GM21737 (cell line): ENCODE measurements around the gene CACNB3.
A peak's percentile ranks its signal among the peaks of the same experiment; 100 is the strongest.

Source experiments
- ATAC-seq: cut with Tn5 transposase; IDR thresholded peaks from one replicate; pipeline ENCODE4 v1.9.1; 2021; ENCODE audit warnings: mild to moderate bottlenecking, moderate library complexity; ENCODE audit not compliant: unreplicated experiment

Gene CACNB3

GRCh38 chr12:48817873-48818830 lies at the start of gene CACNB3:
Gene CACNB3 (plus strand): TSS chr12:48818496. CDS start chr12:48818930, 434 bp downstream.
- ATAC-seq = peak; percentile 44

- no peak for ATAC-seq
Observed at GRCh38 chr12:48768736-48769135, 49.6 kb upstream of the CACNB3 start.

- ATAC-seq = no peak
Observed at GRCh38 chr12:48770756-48771155, 47.5 kb upstream of the CACNB3 start.

GRCh38 chr12:48771588-48772112 lies 46.6 kb upstream of the CACNB3 start:
- ATAC-seq = no peak

- no peak for ATAC-seq
Observed at GRCh38 chr12:48773686-48774085, 44.6 kb upstream of the CACNB3 start.

- no peak for ATAC-seq
Observed at GRCh38 chr12:48774516-48774915, 43.8 kb upstream of the CACNB3 start.

- ATAC-seq = no peak
Observed at GRCh38 chr12:48775299-48775698, 43.0 kb upstream of the CACNB3 start.

- ATAC-seq = no peak
Observed at GRCh38 chr12:48775991-48776649, 42.2 kb upstream of the CACNB3 start.

GRCh38 chr12:48776956-48777355 lies 41.3 kb upstream of the CACNB3 start:
- no peak for ATAC-seq

GRCh38 chr12:48777501-48778400 lies 40.5 kb upstream of the CACNB3 start:
- no peak for ATAC-seq

GRCh38 chr12:48779869-48780268 lies 38.4 kb upstream of the CACNB3 start:
- no peak for ATAC-seq

- ATAC-seq = no peak
Observed at GRCh38 chr12:48780381-48781025, 37.8 kb upstream of the CACNB3 start.

GRCh38 chr12:48781750-48782456 lies 36.4 kb upstream of the CACNB3 start:
- no peak for ATAC-seq

GRCh38 chr12:48782457-48783395 lies 35.6 kb upstream of the CACNB3 start:
- no peak for ATAC-seq

GRCh38 chr12:48783432-48783831 lies 34.9 kb upstream of the CACNB3 start:
- no peak for ATAC-seq

GRCh38 chr12:48786591-48787544 lies 31.4 kb upstream of the CACNB3 start:
- no peak for ATAC-seq

GRCh38 chr12:48787791-48788523 lies 30.3 kb upstream of the CACNB3 start:
- ATAC-seq = no peak
